Measurements from ENCODE around the gene SEC23A. TPM values are rescaled to one million over a fixed set of nuclear protein-coding genes. Genes with fewer than 3 reads are reported as not detected.
"Not testable (repeated sequence)": the region's sequence is repeated elsewhere in the genome, so short reads cannot be mapped to it uniquely, and the experiment has no call there.

SEC23A gene
- total RNA-seq, 1 donor from 2014 or later: 107 TPM

DNA sequence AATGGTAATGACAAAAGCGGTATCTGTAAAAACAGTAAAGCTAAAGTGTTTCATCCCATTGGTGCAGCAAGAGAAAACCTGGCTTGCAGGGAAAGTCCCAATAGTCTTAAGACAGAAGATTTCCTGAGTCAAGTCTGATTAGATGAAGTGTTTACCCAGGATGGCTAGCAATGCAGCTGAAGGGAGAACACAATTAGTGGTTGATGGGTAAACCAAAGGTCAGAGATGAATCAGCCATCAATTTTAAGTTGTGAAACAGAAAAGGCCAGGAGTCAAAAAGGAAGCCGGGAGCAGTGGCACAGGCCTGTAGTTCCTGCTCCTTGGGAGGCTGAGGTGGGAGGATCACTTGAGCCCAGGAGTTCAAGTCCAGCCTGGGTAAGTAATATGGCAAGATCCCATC is 52.6 kb downstream of the SEC23A start:
- Mint-ChIP-seq H3K4me1 (no peaks in the 10 kb centered on the region), H3K9me3 (peaks cover 3% of the 10 kb centered on the region), H3K4me3 (no peak overlapping the region), H3K27ac (no peak overlapping the region), H3K36me3 (peaks cover 69% of the 10 kb centered on the region), H3K27me3 (ENCODE audit: low read depth) (no peaks in the 10 kb centered on the region)
- TF ChIP-seq CTCF (IDR thresholded peaks at IDR 0.05; ENCODE audit: unreplicated experiment): no peak
- DNase-seq (ENCODE audit: low spot score in 2 of 2, unreplicated experiment in 2 of 2): no peak

DNA sequence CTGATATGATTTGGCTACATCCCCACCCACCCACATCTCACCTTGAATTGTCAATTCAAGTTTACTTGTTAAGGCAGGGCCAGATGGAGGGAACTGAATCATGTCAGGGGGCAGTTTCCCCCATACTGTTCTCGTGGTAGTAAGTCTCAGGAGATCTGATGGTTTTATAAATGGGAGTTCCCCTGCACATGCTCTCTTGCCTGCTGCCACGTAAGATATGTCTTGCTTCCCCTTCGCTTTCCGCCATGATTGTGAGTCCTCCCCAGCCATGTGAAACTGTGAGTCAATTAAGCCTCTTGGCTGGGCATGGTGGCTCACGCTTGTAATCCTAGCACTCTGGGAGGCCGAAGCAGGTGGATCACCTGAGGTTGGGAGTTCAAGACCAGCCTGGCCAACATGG is 57.1 kb downstream of the SEC23A start:
- H3K9me3 Mint-ChIP-seq; H3K4me3 Mint-ChIP-seq; H3K27me3 Mint-ChIP-seq (ENCODE audit: low read depth); DNase-seq (ENCODE audit: low spot score in 2 of 2, unreplicated experiment in 2 of 2); H3K4me1 Mint-ChIP-seq; H3K27ac Mint-ChIP-seq: not testable (repeated sequence)
- H3K36me3 Mint-ChIP-seq: peaks cover 47% of the 10 kb centered on the region

DNA sequence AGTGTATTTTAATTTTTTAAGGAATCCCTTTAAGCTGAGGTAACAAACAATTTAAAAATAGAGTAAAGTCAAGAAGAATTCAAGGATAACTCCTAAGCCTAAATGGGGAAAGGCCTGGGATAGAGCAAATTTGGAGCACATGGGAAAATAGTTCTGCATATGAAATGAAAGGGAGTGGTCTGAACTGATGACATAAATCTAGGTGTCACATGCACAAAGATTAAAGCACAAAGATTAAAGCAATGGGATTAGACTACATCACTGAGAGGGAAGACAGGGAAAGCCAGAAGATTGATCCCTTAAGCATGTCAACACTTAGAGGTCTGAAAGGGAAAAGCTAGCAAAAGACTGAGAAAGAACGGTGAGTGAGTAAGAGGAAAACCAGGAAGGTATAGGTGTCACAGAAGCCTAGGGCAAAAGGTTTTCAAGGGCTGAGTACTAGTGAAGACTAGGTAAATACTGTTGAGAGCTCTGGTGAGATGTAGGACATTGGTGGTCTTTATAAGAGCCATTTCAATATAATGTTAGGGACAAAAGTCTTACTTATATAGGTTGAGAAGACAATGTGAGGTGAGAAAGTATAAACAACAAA is 59.6 kb downstream of the SEC23A start:
- H3K4me1 Mint-ChIP-seq: no peaks in the 10 kb centered on the region
- H3K9me3 Mint-ChIP-seq: no peaks in the 10 kb centered on the region
- H3K27ac Mint-ChIP-seq: no peak overlapping the region
- H3K27me3 Mint-ChIP-seq (ENCODE audit: low read depth): no peaks in the 10 kb centered on the region
- no peak overlapping the region for H3K4me3 Mint-ChIP-seq
- TF ChIP-seq CTCF (IDR thresholded peaks at IDR 0.05; ENCODE audit: unreplicated experiment): no peak
- no peak for DNase-seq (ENCODE audit: low spot score in 2 of 2, unreplicated experiment in 2 of 2)
- peaks cover 48% of the 10 kb centered on the region for H3K36me3 Mint-ChIP-seq

DNA sequence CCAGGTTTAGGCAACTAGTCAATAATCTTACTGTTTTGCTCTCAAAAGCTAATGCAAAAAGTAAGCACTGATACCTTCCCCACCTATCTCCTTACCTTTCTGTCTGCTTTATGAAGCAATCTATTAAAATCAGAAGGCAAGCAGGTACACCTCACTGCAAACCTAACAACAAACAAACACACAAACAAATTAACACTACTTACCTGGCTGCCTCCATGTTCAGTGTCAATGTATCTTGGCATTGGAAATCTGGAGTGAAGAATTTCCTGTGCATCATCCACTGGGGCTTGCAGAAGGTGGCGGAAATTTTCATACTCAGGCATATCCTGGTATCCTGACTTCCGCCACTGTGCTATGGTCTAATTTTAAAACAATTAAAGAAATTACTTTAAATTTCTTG is 62.5 kb downstream of the SEC23A start:
- H3K9me3 Mint-ChIP-seq: no peaks in the 10 kb centered on the region
- H3K27me3 Mint-ChIP-seq (ENCODE audit: low read depth): no peaks in the 10 kb centered on the region
- no peak for DNase-seq (ENCODE audit: low spot score in 2 of 2, unreplicated experiment in 2 of 2)
- H3K27ac Mint-ChIP-seq: no peak overlapping the region
- peaks cover 26% of the 10 kb centered on the region for H3K36me3 Mint-ChIP-seq
- H3K4me3 Mint-ChIP-seq: no peak overlapping the region
- no peaks in the 10 kb centered on the region for H3K4me1 Mint-ChIP-seq
- TF ChIP-seq CTCF (IDR thresholded peaks at IDR 0.05; ENCODE audit: unreplicated experiment): no peak

GRCh38 chr14:39038542-39038941 is 64.5 kb downstream of the SEC23A start:
- Mint-ChIP-seq H3K4me3 (no peak overlapping the region), H3K36me3 (peaks cover 20% of the 10 kb centered on the region)

DNA sequence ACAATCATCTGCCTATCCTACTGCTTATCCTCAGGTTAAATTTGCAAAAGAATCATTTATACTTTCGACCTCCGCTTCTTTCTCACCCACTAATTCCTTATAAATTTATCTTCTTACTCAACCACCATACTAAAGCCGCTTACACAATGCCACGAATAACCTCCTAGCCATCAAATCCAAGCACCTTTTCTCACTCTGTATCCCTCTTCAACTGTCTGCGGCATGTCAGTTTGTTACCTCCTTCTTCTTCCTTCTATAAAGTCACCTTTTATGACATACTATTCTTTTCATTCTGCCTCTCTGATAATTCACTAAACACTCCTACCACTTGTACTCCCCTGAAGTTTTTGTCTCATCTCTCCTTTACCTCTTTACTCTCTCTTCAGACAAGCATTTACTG is 66.3 kb downstream of the SEC23A start:
- no peak for TF ChIP-seq CTCF (IDR thresholded peaks at IDR 0.05; ENCODE audit: unreplicated experiment)

More at GRCh38 chr14:39038542-39038941, 64.5 kb downstream of the SEC23A start:
- Mint-ChIP-seq H3K9me3 (no peaks in the 10 kb centered on the region), H3K4me1 (no peaks in the 10 kb centered on the region), H3K27ac (no peak overlapping the region), H3K27me3 (ENCODE audit: low read depth) (no peaks in the 10 kb centered on the region)
- no peak for DNase-seq (ENCODE audit: low spot score in 2 of 2, unreplicated experiment in 2 of 2)
- TF ChIP-seq CTCF (IDR thresholded peaks at IDR 0.05; ENCODE audit: unreplicated experiment): no peak

More for the DNA sequence above, 66.3 kb downstream of the SEC23A start:
- Mint-ChIP-seq H3K27me3 (ENCODE audit: low read depth) (no peaks in the 10 kb centered on the region), H3K4me3 (no peak overlapping the region), H3K9me3 (no peaks in the 10 kb centered on the region), H3K27ac (no peak overlapping the region), H3K36me3 (peaks cover 12% of the 10 kb centered on the region), H3K4me1 (no peaks in the 10 kb centered on the region)
- DNase-seq (ENCODE audit: low spot score in 2 of 2, unreplicated experiment in 2 of 2): no peak

All from mesothelial cell of epicardium (in vitro differentiated cells).